ENCODE results near the gene RBM12. TPM values are rescaled to one million over a fixed set of nuclear protein-coding genes. Genes with fewer than 3 reads are reported as not detected.

Gene RBM12
- total RNA-seq, 1 donor, result 62.6 TPM

GRCh38 chr20:35637276-35637675, 27.4 kb downstream of the RBM12 start:
- peaks cover 8% of the 10 kb centered on the region for H3K4me1 ChIP-seq (ENCODE audit: insufficient read depth, low read length)
- H3K79me2 ChIP-seq (ENCODE audit: insufficient read depth, low read length), result peaks cover 94% of the 10 kb centered on the region
- no peak for DNase-seq (ENCODE audit: insufficient read length, low spot score, missing footprints)
- no peak overlapping the region for H3K27ac ChIP-seq (ENCODE audit: low read depth, low read length)
- H3K4me2 ChIP-seq (ENCODE audit: insufficient read depth, low read length), result no peak overlapping the region
- TF ChIP-seq CTCF (IDR thresholded peaks at IDR 0.05; ENCODE audit: extremely low read depth, low read depth, low read length), result no peak
- peaks cover 55% of the 10 kb centered on the region for H4K20me1 ChIP-seq (ENCODE audit: insufficient read depth, low read length)
- H3K27me3 ChIP-seq (ENCODE audit: insufficient read depth, low read length), result no peaks in the 10 kb centered on the region
- H3K36me3 ChIP-seq (ENCODE audit: insufficient read depth, low read length), result peaks cover 3% of the 10 kb centered on the region
- H3K4me3 ChIP-seq (ENCODE audit: insufficient read depth, low read length), result no peak overlapping the region
- no peak overlapping the region for H2AFZ ChIP-seq (ENCODE audit: low read length)
- no peaks in the 10 kb centered on the region for H3K9me3 ChIP-seq (ENCODE audit: low read depth, low read length)

- no peak overlapping the region for H3K27ac ChIP-seq (ENCODE audit: low read depth, low read length)
- H3K4me2 ChIP-seq (ENCODE audit: insufficient read depth, low read length), result no peak overlapping the region
- H4K20me1 ChIP-seq (ENCODE audit: insufficient read depth, low read length), result peaks cover 53% of the 10 kb centered on the region
- peaks cover 15% of the 10 kb centered on the region for H3K36me3 ChIP-seq (ENCODE audit: insufficient read depth, low read length)
- no peaks in the 10 kb centered on the region for H3K27me3 ChIP-seq (ENCODE audit: insufficient read depth, low read length)
- no peak overlapping the region for H3K4me3 ChIP-seq (ENCODE audit: insufficient read depth, low read length)
- no peak for TF ChIP-seq CTCF (IDR thresholded peaks at IDR 0.05; ENCODE audit: extremely low read depth, low read depth, low read length)
- peaks cover 8% of the 10 kb centered on the region for H3K4me1 ChIP-seq (ENCODE audit: insufficient read depth, low read length)
- peaks cover 87% of the 10 kb centered on the region for H3K79me2 ChIP-seq (ENCODE audit: insufficient read depth, low read length)
- no peak overlapping the region for H2AFZ ChIP-seq (ENCODE audit: low read length)
- H3K9me3 ChIP-seq (ENCODE audit: low read depth, low read length), result no peaks in the 10 kb centered on the region
- DNase-seq (ENCODE audit: insufficient read length, low spot score, missing footprints), result no peak
Measured at GRCh38 chr20:35636095-35636494, 28.6 kb downstream of the RBM12 start.

GRCh38 chr20:35635652-35636051, 29.0 kb downstream of the RBM12 start:
- Histone ChIP-seq H3K79me2 (ENCODE audit: insufficient read depth, low read length) (peaks cover 82% of the 10 kb centered on the region), H3K4me2 (ENCODE audit: insufficient read depth, low read length) (no peak overlapping the region), H3K36me3 (ENCODE audit: insufficient read depth, low read length) (peaks cover 20% of the 10 kb centered on the region), H3K9me3 (ENCODE audit: low read depth, low read length) (no peaks in the 10 kb centered on the region), H4K20me1 (ENCODE audit: insufficient read depth, low read length) (peaks cover 49% of the 10 kb centered on the region), H3K4me1 (ENCODE audit: insufficient read depth, low read length) (peaks cover 8% of the 10 kb centered on the region), H3K4me3 (ENCODE audit: insufficient read depth, low read length) (no peak overlapping the region), H3K27ac (ENCODE audit: low read depth, low read length) (no peak overlapping the region), H3K27me3 (ENCODE audit: insufficient read depth, low read length) (no peaks in the 10 kb centered on the region), H2AFZ (ENCODE audit: low read length) (no peak overlapping the region)
- TF ChIP-seq CTCF (IDR thresholded peaks at IDR 0.05; ENCODE audit: extremely low read depth, low read depth, low read length), result no peak
- no peak for DNase-seq (ENCODE audit: insufficient read length, low spot score, missing footprints)

- Histone ChIP-seq H3K27me3 (ENCODE audit: insufficient read depth, low read length) (no peaks in the 10 kb centered on the region), H3K27ac (ENCODE audit: low read depth, low read length) (no peak overlapping the region), H2AFZ (ENCODE audit: low read length) (no peak overlapping the region), H3K4me2 (ENCODE audit: insufficient read depth, low read length) (no peak overlapping the region), H3K4me3 (ENCODE audit: insufficient read depth, low read length) (no peak overlapping the region), H3K9me3 (ENCODE audit: low read depth, low read length) (no peaks in the 10 kb centered on the region), H3K4me1 (ENCODE audit: insufficient read depth, low read length) (peaks cover 3% of the 10 kb centered on the region), H3K79me2 (ENCODE audit: insufficient read depth, low read length) (peaks cover 52% of the 10 kb centered on the region), H3K36me3 (ENCODE audit: insufficient read depth, low read length) (peaks cover 45% of the 10 kb centered on the region), H4K20me1 (ENCODE audit: insufficient read depth, low read length) (peaks cover 43% of the 10 kb centered on the region)
- DNase-seq (ENCODE audit: insufficient read length, low spot score, missing footprints), result no peak
- no peak for TF ChIP-seq CTCF (IDR thresholded peaks at IDR 0.05; ENCODE audit: extremely low read depth, low read depth, low read length)
Measured at GRCh38 chr20:35632539-35633115, 32.1 kb downstream of the RBM12 start.
